ENCODE data around the gene PLCE1.

Gene PLCE1

DNA sequence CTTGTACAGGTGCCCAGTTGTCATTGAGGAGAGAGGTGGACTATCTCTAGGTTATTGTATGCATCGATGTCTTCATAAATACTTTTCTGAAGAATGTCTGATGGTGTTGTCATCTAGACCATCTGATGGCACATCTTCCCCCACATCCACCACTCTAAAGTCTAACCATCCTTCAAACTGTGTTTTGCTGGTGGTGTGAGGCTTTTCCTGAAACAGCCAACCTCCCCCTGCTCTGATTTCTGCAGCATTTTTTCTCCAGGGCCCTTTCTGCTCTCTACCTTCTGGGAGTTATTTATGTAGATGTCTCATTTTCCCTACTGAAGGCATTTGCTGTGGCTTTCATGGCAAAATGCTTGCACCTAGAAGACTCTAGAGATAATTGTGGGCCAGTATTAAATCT, 1.5 kb downstream of the PLCE1 start:
- no peak for DNase-seq

DNA sequence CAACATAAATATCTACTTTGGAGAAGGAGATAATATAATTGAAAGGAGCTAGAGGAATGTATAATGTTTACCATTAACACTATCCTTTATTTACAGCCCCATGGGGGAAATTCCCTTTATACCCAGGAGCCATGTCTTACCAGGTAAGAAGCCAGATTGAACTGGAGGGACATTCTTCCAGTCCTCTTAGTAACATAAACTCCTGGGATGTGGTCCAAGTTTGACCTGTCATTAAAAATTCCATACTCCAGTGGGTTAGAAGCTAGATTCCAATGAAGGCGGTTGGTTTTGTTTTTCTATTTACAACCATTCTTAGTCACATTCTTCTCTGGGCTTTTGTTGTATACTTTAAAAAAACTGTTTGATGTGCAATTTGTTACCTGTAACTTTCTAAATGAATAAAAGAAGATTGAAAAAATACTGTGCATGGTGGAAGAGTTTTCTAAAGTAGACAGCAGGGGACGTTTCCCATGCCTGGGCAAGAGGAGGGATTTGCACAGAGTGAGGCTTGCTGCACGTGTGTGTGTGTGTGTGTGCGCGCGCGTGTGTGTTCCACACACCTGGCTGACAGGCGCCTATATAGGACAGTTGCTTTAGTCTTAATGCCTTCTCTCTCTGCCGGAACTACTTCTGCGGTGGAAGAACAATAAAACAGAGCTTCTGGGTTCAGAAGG, 2.0 kb downstream of the PLCE1 start:
- no peak for DNase-seq

DNA sequence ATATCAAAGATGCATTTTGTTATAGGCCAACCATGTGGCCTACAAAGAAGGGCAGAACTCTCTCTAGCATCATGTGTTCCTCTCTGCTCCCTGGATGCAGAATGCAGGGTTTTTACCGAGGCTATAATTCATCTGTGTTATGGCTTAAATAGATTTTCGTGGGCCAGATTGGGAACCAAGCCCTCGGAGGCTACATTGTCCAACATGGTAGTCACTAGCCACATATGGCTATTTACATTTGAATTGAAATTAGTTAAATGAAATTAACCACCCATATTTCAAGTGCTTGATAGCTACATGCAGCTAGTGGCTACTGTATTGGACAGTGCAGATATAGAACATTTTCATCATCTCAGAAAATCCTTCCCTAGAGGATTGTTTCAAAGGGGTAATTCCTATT, 2.8 kb downstream of the PLCE1 start:
- no peak for DNase-seq

DNA sequence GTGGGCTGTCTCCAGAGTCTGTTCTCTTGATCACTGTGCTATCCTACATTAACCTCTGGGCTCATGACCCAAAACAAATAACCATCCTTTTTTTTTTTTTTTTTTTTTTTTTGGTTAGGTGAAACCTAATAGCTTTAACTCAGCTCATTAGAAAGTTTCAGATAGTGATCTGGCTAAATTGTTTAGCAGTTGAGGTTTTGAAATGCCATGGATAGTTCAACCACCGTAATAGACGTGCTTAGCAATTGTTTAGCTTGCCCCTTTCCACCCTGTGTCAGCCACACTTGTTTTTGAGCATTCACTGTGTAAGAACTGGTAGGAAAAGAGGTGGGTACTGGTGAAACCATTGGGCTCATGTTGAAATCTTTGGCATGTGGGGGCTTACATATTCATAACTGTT, 3.8 kb downstream of the PLCE1 start:
- no peak for DNase-seq

DNA sequence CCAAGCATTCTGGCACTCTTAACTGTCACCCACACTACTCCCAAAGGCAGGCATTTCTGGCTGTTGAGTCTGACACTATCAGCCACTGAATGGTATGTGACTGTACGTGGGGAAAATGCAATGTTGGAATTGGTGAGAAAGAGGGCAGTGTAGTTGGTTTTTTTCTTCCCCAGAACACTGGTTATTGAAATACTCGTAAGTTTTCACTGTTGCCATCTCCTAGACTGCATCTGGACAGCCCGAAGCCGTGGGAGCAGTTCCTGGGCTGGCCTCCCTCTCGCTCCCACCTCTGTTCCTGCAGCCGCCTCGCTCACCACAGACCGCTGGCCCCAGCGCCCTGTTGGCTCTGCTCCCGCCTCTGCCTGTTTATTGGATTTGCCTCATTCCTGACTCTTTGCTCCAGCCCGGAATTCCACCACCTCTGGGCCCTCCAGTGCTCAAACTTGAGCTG, 5.7 kb downstream of the PLCE1 start:
- DNase-seq: no peak

DNA sequence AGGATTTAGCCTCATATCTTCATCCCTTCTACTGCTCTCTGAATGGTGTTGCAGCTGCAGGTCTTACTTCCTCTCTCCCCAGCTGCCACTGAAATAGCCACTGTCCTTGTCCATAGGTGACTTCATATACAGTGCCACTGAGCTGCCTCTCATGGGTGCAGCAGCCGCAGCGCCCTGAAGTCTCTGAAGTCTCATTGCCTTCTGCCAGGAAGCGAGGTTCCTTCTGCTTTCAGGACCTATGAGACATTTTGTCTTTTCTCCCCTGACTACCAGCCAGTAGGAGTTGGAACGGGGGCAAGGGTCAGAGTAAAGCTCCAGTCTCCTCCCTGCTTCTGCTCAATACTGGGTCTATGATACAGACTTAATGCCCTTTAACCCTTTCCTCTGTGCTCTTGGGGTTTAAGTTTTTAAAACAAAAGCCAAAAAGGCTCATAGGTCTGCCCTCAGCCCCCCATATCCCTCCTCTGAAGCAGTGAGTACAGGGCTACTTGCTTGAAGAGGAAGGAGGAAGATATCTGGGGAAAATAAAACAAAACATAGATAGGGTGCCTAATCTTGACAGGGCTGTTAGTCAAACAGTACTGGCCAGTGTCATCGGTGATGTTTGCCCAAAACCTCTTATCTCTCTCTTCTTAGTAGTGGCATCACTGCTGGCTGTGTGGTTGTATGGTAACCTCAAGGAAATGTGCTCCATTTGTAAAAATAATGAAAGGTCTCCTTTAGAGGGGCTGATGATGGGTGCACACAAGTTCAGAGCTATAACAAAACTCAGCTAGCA, 7.1 kb downstream of the PLCE1 start:
- DNase-seq: no peak

DNA sequence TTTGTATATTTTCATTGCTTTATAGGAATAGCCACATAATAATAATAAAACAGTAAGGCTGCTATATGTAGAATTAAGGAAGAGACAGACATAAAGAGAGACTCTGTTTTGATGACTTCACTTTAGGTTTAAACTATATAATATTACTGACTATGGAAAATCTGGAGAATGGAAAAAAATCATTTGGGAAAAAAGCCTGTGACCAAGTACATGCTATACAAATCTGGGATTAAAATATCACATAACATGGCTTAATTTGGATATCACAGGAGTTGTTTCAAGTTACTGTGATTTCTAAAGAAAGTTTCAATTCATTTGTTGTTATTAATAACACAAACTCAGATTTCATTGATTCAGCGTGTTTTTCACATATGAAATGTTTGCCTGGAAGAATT, 7.7 kb downstream of the PLCE1 start:
- DNase-seq: no peak

DNA sequence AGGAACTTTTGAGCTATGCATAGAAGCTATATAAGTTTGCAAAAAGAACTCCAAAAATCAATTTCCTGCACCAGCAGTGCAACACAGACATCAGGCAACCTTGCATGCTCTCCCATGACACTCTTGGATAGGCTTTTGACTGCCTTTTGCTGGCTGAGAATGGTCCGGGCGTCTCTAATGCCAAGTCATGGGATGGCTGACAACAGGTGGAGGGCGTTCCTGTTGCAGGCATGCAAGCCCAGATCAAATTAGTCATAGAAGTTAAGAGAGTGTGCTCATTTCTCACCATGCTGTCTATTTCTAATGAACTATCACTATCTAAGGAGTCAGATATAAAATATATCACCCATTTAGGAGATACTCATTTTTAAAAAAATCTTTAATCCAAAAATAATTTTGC, 8.4 kb downstream of the PLCE1 start:
- DNase-seq: no peak

DNA sequence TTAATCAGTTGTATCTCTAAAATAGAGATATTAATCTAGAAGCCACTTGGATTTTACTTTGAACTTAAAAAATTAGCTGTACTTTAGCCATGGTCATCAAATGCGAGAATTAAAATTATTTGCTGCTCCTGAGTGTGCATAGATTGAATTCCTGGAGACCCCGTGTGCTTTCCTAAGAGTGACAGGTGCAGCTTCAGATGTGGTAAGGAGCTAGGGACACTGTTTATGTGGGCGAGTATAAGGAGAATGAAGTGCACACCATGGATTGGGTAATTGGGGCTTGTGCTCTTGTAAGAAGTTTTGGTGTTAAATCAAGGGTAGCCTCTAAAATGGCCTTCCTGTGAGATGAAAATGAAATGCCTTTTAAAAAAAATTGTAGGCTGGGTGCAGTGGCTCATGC, 9.8 kb downstream of the PLCE1 start:
- DNase-seq: no peak

DNA sequence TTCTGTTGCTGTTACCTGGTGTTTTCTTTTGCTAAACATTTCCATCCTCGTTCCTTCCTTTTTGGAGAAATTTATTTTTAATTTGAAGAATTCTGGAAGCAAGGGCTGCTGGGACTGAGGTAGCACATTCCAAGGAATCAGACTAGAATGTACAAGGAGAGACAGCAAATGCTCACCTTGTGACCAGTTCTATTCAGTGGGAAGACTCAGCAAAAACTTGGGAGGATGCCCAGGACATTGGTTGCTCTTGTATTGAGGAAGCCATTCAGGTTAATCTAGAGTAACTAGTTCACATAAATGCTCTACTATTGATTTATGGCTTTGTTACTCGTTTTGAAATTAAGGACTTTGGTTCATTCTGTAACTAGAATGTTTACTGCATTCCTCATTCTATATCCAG, 11.3 kb downstream of the PLCE1 start:
- DNase-seq: no peak

DNA sequence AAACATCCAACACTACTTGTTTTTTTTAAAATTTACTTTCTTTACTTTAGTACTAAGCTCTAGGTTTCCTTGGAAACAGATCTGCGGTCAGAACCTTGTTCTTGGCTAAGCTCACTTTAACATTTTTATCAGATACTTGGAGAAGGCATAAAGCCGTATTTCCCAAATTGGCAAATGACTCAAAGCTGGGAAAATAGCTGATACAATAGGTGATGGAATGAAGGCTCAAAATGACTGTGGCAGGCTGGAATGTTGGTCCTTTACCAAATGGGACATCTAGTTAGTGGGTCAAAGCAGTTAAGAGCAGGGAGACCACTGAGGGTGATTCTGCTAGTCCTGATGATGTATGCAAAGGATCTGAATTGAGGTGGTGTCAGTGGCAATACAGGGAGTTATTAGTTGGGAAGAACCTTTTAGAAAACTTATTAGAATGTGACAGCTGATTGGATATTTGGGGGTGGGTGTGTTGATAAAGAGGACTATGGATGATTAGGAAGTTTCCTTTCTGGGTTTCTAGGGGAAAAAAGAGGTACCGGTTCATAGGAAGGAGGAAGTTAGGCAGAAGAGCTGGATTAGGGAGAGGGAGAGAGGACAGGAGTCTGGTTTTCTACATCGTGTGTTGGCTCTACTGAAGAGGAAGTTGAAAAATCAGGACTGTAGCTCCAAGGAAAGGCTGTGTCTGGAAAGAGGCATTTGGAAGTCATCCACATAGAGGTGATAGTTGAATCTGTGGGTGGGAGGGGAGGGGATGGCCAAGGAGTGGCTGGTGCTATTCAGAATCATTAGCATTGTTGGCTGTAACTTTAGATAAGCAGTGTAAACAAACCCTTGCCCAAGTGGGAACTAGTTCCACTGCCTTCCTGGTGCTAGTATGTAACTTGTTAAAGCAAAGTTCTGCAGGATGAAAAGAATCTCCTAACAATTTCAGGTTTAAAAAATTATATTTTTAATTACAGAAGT, 13.1 kb downstream of the PLCE1 start:
- DNase-seq: peak; percentile 12

DNA sequence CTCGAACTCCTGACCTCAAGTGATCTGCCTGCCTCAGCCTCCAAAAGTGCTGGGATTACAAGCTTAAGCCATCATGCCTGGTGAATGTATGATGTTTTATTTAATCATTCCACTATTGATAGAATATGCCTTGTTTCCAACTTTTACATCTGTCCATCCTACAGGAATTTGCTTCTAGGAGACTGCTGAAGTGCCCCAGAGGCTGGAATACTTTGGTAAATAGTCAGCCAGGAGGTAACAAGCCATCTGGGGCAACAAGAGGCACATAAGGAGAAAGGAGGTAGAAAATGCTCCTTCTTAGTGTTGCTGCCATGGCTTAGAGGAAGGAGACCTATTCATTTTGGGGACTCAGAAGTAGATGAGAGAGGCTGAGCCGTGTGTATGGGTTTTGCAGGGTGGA, 14.8 kb downstream of the PLCE1 start:
- no peak for DNase-seq

DNA sequence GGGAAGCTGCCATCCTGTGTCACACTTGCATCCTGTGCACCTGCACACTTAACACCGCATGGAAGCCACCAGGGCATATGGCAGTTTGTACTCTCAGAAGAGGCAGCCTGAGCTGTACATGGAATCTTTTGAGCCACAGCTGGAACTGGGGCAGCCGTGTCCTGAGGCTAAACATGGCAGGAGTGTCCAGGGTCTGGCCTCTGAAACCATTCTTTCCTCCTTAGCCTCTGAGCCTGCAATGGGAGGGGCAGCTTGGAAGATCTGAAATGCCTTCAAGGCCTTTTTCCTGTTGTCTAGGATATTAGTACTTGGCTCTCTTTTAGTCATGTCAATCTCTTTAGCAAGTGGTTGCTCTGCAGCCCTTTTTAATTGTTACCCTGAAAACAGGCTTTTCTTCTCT, 16.4 kb downstream of the PLCE1 start:
- DNase-seq: no peak

DNA sequence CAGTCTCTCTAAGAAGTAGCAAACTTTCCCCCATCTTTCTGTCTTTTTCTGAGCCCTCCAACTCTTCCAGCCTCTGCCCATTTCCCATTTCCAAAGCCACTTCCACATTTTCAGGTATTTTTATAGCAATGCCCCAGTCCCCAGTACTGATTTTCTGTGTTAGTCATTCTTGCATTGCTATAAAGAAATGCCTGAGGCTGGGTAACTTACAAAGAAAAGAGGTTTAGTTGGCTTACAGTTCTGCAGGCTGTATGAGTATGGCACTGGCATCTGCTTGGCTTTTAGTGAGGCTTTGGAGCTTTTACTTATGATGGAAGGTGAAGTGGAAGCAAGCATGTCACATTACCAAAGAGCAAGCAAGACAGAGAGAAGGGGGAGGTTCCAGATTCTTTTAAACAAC, 17.2 kb downstream of the PLCE1 start:
- DNase-seq: no peak

DNA sequence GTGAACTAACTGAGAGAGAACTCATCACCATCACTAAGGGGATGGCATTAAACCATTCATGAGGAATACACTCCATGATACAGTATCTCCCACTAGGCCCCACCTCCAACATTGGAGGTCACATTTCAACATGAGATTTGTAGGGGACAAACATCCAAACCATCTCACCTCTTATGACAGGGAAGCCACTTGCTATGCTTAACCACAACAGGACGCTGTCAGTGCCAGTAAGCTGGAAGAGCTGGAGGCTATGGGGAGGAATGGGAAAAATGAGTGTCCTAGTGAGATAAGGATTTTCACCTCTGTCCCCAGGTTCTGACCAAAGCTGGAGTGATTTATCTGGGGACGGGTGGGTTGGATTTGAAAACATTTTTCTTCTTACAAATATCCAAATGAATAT, 17.6 kb downstream of the PLCE1 start:
- DNase-seq: no peak

DNA sequence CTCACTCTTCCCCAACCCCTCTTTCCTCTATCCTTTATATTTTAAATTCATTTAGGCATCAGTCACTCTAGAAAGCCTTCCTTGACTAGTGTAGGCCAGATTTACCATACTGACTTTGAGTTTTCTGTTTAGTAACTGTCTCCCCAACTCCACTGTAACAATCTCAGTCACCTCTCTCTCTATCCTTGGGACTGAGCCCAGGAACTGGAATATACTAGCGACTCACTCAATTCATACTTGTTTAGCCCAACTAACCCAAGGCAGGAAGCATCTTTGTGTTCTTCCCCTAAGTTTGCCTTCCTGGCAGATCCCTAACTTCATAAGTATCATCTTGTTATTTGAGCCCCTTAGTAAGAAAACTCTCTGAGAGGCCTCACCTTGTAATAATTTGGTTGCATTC, 19.1 kb downstream of the PLCE1 start:
- DNase-seq: no peak

DNA sequence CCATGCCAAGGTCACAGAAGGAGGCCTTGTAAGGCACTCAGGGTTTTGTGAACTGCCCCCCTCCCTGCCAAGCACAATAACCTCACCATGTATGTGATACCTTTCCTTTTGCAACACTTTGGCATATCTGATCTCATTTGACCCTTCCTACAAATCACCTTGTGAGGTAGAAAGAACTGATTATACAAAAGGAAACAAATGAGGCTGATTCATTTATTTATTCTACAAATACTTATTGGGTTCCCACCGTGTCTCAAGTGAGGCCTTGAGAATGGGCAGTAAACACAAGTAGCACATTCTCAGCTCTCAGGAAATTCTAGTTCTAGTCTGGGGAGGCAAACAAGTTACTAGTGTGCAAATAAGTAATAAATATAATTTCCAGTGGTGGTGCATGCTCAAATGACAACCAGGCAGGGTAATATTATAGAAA, 19.6 kb downstream of the PLCE1 start:
- DNase-seq: no peak

DNA sequence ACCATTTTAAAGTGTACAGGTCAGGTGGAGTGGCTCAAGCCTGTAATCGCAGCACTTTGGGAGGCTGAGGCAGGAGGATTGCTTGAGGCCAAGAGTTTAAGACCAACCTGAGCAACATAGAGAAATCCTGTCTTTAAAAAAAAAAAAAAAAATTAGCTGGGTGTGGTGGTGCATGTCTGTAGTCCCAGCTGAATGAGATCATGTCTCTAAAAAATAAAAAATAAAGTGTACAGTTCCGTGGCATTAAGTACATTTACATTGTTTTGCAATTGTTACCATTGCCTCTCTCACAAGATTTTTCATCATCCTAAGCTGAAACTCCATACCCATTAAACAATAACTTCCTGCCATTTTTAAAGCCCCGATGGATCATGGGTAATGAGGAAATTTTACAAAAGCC, 20.6 kb downstream of the PLCE1 start:
- no peak for DNase-seq

DNA sequence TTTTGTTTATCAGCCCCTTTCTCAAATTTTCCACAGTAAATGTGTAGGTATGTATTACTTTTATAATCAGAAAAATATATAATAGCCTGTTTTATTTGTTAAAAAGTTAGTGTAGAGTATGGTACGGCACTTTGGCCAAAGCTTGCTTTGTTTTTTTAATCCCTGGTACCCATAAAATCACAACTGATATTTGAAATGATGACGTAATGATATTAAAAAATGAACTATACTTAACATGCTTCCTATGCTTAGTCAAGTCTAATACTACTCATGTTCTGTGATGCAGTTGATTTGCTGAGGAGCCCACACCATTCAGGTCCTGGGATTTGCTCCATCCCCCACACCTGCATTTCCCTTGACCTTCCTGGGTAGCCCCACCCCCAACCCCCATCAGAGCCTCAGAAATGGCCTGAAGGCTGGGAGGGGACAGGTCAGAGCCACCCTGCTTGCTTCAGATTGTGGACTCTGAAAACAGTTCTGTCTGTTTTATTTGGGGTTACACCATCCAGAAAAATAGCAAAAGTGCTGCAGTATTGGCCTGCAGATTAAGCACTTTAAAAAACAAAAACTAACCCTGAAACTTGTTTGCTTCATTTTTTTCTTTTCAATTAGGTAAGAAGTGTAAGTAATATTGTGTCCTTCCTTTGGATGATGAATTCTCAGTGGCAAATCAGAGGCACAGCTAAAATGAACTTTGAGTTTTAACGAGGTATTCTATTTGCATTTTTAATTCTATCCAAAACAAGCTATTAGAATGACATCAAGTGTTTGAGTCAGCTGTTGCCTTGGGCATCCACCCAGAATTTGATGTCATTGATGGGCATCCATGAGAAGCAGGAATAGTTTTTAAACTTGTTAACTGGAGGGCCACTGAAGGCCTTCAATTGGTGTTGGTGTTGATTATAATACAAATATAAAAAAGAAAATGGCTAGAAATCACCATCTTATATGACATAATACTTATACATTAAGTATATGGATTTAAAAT, 23.3 kb downstream of the PLCE1 start:
- no peak for DNase-seq

DNA sequence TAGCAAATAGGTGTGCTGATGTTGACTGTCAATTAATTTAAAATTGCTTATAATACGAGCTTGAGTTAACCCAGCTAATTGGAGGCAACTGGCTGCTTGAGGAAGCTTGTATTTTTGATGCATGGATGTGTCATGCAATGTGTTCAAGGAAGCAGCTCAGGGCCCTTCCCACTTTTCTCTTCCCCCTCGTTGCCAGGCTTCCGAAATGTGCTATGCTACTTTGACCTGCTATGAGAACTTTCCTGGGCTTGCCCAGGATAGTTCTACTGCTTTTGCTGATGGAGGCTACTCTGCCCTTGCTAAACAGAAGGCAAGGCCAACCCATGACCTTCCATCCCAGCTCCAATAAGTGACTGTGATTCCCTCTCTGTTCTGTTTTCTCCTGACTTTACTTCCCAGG, 24.4 kb downstream of the PLCE1 start:
- DNase-seq: no peak

DNA sequence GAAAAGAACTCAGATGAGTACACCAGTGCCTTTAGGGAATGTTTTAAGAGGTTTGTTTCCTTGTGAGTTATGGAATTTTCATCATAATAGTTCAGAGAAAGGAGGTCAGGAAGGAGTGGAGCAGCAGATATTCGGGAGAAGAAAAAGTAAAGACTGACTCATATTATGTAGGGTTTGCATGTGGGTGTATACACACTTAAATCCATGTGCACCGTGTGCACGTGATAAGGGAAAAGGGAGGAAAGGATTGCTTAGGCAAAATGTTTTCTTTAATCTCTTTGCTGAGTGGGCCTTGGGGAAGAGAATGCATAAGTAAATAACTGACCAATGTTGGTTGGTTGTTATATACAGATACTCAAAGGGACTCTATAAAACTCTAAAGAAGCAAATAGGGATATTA, 30.2 kb downstream of the PLCE1 start:
- no peak for DNase-seq

DNA sequence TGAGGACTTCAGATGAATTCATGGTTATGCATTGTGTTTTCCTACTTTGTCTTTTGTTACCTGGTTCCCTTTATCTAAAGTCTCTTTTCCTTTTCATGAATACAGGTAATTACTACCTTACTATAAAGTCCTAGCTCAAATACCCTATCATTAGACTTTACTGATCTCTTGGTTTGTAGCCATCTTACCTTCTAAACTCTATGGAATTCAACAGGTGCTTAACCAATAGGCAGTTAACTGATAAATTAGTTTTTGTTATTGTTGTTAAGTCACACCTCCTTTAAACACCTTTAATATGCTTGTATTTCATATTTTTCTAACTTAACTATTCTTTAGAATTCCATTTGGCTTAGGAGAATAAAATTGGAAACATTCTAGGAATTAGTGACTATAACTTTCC, 30.7 kb downstream of the PLCE1 start:
- no peak for DNase-seq

Data from NCI-H345 (cell line).